ENCODE measurements around the gene KIF11.

- TF ChIP-seq CTCF (conservative IDR thresholded peaks at IDR 0.05; ENCODE audit: low read depth in 2 of 2) (no peak), CREB1 (CRISPR knock-in tag; IDR thresholded peaks at IDR 0.05; ENCODE audit: low read depth) (no peak), NANOG (IDR thresholded peaks at IDR 0.05; ENCODE audit: borderline replicate concordance) (no peak), EZH2 (IDR thresholded peaks at IDR 0.05; ENCODE audit: low read depth, unreplicated experiment) (no peak), POLR2AphosphoS5 (IDR thresholded peaks at IDR 0.05; ENCODE audit: low read depth) (no peak), REST (IDR thresholded peaks at IDR 0.05; ENCODE audit: unreplicated experiment) (no peak), EZH2phosphoT487 (IDR thresholded peaks at IDR 0.05; ENCODE audit: unreplicated experiment) (no peak), ETS1 (IDR thresholded peaks at IDR 0.05) (no peak), JUNB (IDR thresholded peaks at IDR 0.05; ENCODE audit: unreplicated experiment) (no peak), STAT1 (IDR thresholded peaks at IDR 0.05; ENCODE audit: unreplicated experiment) (no peak), ZNF331 (CRISPR knock-in tag; IDR thresholded peaks at IDR 0.05; ENCODE audit: low read depth) (no peak), ZNF462 (CRISPR knock-in tag; IDR thresholded peaks at IDR 0.05) (no peak)
These were observed 106.2 kb downstream of the KIF11 start for GRCh38 chr10:92699193-92699517.

Data from GM23338 (cell line).